Measurements from ENCODE around the gene FBXW11.
"Not testable (repeated sequence)": the region's sequence is repeated elsewhere in the genome, so short reads cannot be mapped to it uniquely, and the experiment has no call there.

The FBXW11 gene

GRCh38 chr5:171945066-171945465, 61.4 kb downstream of the FBXW11 start:
- H3K36me3 ChIP-seq (ENCODE audit: control insufficient read depth, low read length): no peaks in the 10 kb centered on the region
- H3K4me1 ChIP-seq (ENCODE audit: control insufficient read depth, low read length): no peaks in the 10 kb centered on the region
- H3K4me3 ChIP-seq (ENCODE audit: low read length): no peak overlapping the region
- H3F3A ChIP-seq (ENCODE audit: control insufficient read depth, insufficient read depth): no peaks in the 10 kb centered on the region
- no peak overlapping the region for H3K4me2 ChIP-seq (ENCODE audit: low read length)
- H3K9me2 ChIP-seq (replicated peaks; ENCODE audit: control insufficient read depth, low read length): no peaks in the 10 kb centered on the region
- TF ChIP-seq CTCF (IDR thresholded peaks at IDR 0.05; ENCODE audit: low read depth, low read length, poor library complexity, severe bottlenecking): no peak
- H3K27ac ChIP-seq (ENCODE audit: low read depth, low read length): no peak overlapping the region
- no peaks in the 10 kb centered on the region for H3K9me3 ChIP-seq (ENCODE audit: control insufficient read depth, insufficient read depth, low read length)
- H3K79me2 ChIP-seq (ENCODE audit: control insufficient read depth, low read length): peaks cover 56% of the 10 kb centered on the region
- H3K27me3 ChIP-seq (ENCODE audit: control insufficient read depth, low read length): no peaks in the 10 kb centered on the region
- peaks cover 8% of the 10 kb centered on the region; the same call in 1 of the 2 replicates for H4K20me1 ChIP-seq (ENCODE audit: control insufficient read depth, insufficient read depth, low read depth, low read length)

GRCh38 chr5:171942112-171942516, 64.3 kb downstream of the FBXW11 start:
- H3F3A ChIP-seq (ENCODE audit: control insufficient read depth, insufficient read depth); H4K20me1 ChIP-seq (ENCODE audit: control insufficient read depth, insufficient read depth, low read depth, low read length); H3K27me3 ChIP-seq (ENCODE audit: control insufficient read depth, low read length); H3K9me2 ChIP-seq (replicated peaks; ENCODE audit: control insufficient read depth, low read length); H3K4me1 ChIP-seq (ENCODE audit: control insufficient read depth, low read length); H3K27ac ChIP-seq (ENCODE audit: low read depth, low read length); H3K36me3 ChIP-seq (ENCODE audit: control insufficient read depth, low read length); H3K9me3 ChIP-seq (ENCODE audit: control insufficient read depth, insufficient read depth, low read length); H3K4me2 ChIP-seq (ENCODE audit: low read length); H3K4me3 ChIP-seq (ENCODE audit: low read length): not testable (repeated sequence)
- H3K79me2 ChIP-seq (ENCODE audit: control insufficient read depth, low read length): peaks cover 59% of the 10 kb centered on the region

GRCh38 chr5:171941675-171942074, 64.8 kb downstream of the FBXW11 start:
- H3K9me2 ChIP-seq (replicated peaks; ENCODE audit: control insufficient read depth, low read length); H3K4me2 ChIP-seq (ENCODE audit: low read length): not testable (repeated sequence)

GRCh38 chr5:171941275-171941674, 65.2 kb downstream of the FBXW11 start:
- H4K20me1 ChIP-seq (ENCODE audit: control insufficient read depth, insufficient read depth, low read depth, low read length); H3K4me3 ChIP-seq (ENCODE audit: low read length); H3F3A ChIP-seq (ENCODE audit: control insufficient read depth, insufficient read depth); H3K4me1 ChIP-seq (ENCODE audit: control insufficient read depth, low read length); H3K4me2 ChIP-seq (ENCODE audit: low read length); H3K27ac ChIP-seq (ENCODE audit: low read depth, low read length); H3K36me3 ChIP-seq (ENCODE audit: control insufficient read depth, low read length); H3K9me2 ChIP-seq (replicated peaks; ENCODE audit: control insufficient read depth, low read length); H3K9me3 ChIP-seq (ENCODE audit: control insufficient read depth, insufficient read depth, low read length); H3K27me3 ChIP-seq (ENCODE audit: control insufficient read depth, low read length): not testable (repeated sequence)
- H3K79me2 ChIP-seq (ENCODE audit: control insufficient read depth, low read length): peaks cover 57% of the 10 kb centered on the region

More at GRCh38 chr5:171941675-171942074, 64.8 kb downstream of the FBXW11 start:
- not testable (repeated sequence) for H3K27ac ChIP-seq (ENCODE audit: low read depth, low read length); H3F3A ChIP-seq (ENCODE audit: control insufficient read depth, insufficient read depth); H3K27me3 ChIP-seq (ENCODE audit: control insufficient read depth, low read length); H3K4me3 ChIP-seq (ENCODE audit: low read length); H3K4me1 ChIP-seq (ENCODE audit: control insufficient read depth, low read length); H3K9me3 ChIP-seq (ENCODE audit: control insufficient read depth, insufficient read depth, low read length); H4K20me1 ChIP-seq (ENCODE audit: control insufficient read depth, insufficient read depth, low read depth, low read length); H3K36me3 ChIP-seq (ENCODE audit: control insufficient read depth, low read length)
- peaks cover 59% of the 10 kb centered on the region for H3K79me2 ChIP-seq (ENCODE audit: control insufficient read depth, low read length)

- no peaks in the 10 kb centered on the region for H3K4me1 ChIP-seq (ENCODE audit: control insufficient read depth, low read length)
- H3K36me3 ChIP-seq (ENCODE audit: control insufficient read depth, low read length): no peaks in the 10 kb centered on the region
- H3F3A ChIP-seq (ENCODE audit: control insufficient read depth, insufficient read depth): no peaks in the 10 kb centered on the region
- H3K9me2 ChIP-seq (replicated peaks; ENCODE audit: control insufficient read depth, low read length): no peaks in the 10 kb centered on the region
- H3K79me2 ChIP-seq (ENCODE audit: control insufficient read depth, low read length): peaks cover 52% of the 10 kb centered on the region
- no peak overlapping the region for H3K27ac ChIP-seq (ENCODE audit: low read depth, low read length)
- H4K20me1 ChIP-seq (ENCODE audit: control insufficient read depth, insufficient read depth, low read depth, low read length): no peaks in the 10 kb centered on the region; the same call in 1 of the 2 replicates
- H3K27me3 ChIP-seq (ENCODE audit: control insufficient read depth, low read length): no peaks in the 10 kb centered on the region
- TF ChIP-seq CTCF (IDR thresholded peaks at IDR 0.05; ENCODE audit: low read depth, low read length, poor library complexity, severe bottlenecking) (no peak), EZH2phosphoT487 (IDR thresholded peaks at IDR 0.05; ENCODE audit: borderline replicate concordance, low read length) (no peak)
- no peak overlapping the region for H3K4me3 ChIP-seq (ENCODE audit: low read length)
- no peak overlapping the region for H3K4me2 ChIP-seq (ENCODE audit: low read length)
- H3K9me3 ChIP-seq (ENCODE audit: control insufficient read depth, insufficient read depth, low read length): no peaks in the 10 kb centered on the region
Observed at GRCh38 chr5:171939951-171940350, 66.5 kb downstream of the FBXW11 start.
